ENCODE results near the gene HIVEP3. TPM values are rescaled to one million over a fixed set of nuclear protein-coding genes. Genes with fewer than 3 reads are reported as not detected.

The HIVEP3 gene
- total RNA-seq, 1 experiment from 2014 or later: 6.0 TPM

DNA sequence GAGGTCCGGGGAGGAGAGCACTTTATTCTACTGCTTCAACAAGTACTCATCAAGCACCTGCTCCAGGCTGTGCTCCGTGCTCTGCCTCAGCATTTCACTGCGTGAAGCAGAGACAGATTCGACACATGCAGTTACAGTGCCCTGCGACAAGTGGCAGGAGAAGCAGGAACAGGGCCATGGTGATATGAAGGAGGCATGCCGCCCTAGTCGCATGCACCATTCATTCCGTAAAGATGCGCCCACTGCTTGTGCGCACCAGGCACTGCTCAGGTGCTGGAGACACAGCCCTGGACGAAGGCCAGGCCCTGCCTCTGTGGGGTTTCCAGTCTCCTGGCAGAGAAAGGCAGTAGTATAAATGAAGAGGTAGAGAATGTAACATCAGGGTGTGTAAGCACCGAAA is 206.6 kb downstream of the HIVEP3 start:
- Histone ChIP-seq H3K4me1 (ENCODE audit: control insufficient read depth, insufficient read depth, low read length) (no peaks in the 10 kb centered on the region; the same call in 1 of the 2 replicates), H3K4me3 (ENCODE audit: low read depth in 2 of 2, low read length in 2 of 2) (no peak overlapping the region), H3K36me3 (ENCODE audit: control insufficient read depth, insufficient read depth, low read length) (no peaks in the 10 kb centered on the region), H3K27ac (ENCODE audit: low read length) (no peak overlapping the region), H3K27me3 (ENCODE audit: control insufficient read depth, insufficient read depth, low read length) (no peaks in the 10 kb centered on the region), H3K9me3 (ENCODE audit: control insufficient read depth, insufficient read depth, low read depth, low read length) (no peaks in the 10 kb centered on the region)
- CTCF ChIA-PET: no interaction called here
- DNase-seq (ENCODE audit: low read depth, low spot score) (no peak), ATAC-seq (no peak)
- intact Hi-C loops (cut with micrococcal nuclease; ENCODE audit: unreplicated experiment): no loop called here
- in situ Hi-C loops (cut with HindIII; ENCODE audit: low pct_unique_long_range_greater_than_20kb, low sequenced_read_pairs): no loop called here
- TF ChIP-seq SIN3A (IDR thresholded peaks at IDR 0.05; ENCODE audit: borderline replicate concordance, insufficient read depth, low read depth, low read length): no peak
- POLR2A ChIA-PET: no interaction called here
- BruUV-seq (replicated peaks): no TSS peak

DNA sequence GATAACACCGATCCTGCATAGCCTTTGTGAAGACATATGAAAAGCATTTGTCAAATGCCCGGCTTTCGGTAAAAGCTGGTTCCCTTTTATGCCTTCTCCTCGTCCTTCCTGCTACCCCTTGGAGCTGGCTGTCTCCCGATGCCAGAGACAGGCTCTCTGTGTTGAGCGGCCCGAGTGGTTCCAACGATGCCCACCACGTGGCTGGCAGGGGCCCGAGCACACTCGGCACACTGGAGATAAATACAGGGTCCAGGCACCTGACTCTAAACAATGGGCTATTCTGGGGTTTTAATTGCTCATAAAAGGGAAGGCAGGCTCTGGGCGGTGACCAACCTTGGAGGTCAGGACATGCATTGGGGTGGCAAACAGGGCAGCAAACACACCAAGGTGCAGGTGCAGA is 207.1 kb downstream of the HIVEP3 start:
- H3K27ac ChIP-seq (ENCODE audit: low read length): no peak overlapping the region
- H3K9me3 ChIP-seq (ENCODE audit: control insufficient read depth, insufficient read depth, low read depth, low read length): no peaks in the 10 kb centered on the region
- TF ChIP-seq, protein P1, sequence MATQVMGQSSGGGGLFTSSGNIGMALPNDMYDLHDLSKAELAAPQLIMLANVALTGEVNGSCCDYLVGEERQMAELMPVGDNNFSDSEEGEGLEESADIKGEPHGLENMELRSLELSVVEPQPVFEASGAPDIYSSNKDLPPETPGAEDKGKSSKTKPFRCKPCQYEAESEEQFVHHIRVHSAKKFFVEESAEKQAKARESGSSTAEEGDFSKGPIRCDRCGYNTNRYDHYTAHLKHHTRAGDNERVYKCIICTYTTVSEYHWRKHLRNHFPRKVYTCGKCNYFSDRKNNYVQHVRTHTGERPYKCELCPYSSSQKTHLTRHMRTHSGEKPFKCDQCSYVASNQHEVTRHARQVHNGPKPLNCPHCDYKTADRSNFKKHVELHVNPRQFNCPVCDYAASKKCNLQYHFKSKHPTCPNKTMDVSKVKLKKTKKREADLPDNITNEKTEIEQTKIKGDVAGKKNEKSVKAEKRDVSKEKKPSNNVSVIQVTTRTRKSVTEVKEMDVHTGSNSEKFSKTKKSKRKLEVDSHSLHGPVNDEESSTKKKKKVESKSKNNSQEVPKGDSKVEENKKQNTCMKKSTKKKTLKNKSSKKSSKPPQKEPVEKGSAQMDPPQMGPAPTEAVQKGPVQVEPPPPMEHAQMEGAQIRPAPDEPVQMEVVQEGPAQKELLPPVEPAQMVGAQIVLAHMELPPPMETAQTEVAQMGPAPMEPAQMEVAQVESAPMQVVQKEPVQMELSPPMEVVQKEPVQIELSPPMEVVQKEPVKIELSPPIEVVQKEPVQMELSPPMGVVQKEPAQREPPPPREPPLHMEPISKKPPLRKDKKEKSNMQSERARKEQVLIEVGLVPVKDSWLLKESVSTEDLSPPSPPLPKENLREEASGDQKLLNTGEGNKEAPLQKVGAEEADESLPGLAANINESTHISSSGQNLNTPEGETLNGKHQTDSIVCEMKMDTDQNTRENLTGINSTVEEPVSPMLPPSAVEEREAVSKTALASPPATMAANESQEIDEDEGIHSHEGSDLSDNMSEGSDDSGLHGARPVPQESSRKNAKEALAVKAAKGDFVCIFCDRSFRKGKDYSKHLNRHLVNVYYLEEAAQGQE (IDR thresholded peaks at IDR 0.05; ENCODE audit: insufficient read depth in 1 of 2, low read depth in 2 of 2, low read length in 1 of 2): no peak
- no peak for TF ChIP-seq SIN3A (IDR thresholded peaks at IDR 0.05; ENCODE audit: borderline replicate concordance, insufficient read depth, low read depth, low read length)
- H3K4me1 ChIP-seq (ENCODE audit: control insufficient read depth, insufficient read depth, low read length): no peaks in the 10 kb centered on the region; the same call in 1 of the 2 replicates
- in situ Hi-C loops (cut with HindIII; ENCODE audit: low pct_unique_long_range_greater_than_20kb, low sequenced_read_pairs) (no loop called here), intact Hi-C loops (cut with micrococcal nuclease; ENCODE audit: unreplicated experiment) (no loop called here)
- CTCF ChIA-PET: no interaction called here
- no TSS peak for BruUV-seq (replicated peaks)
- ATAC-seq (no peak), DNase-seq (ENCODE audit: low read depth, low spot score) (no peak)
- POLR2A ChIA-PET: no interaction called here
- no peak overlapping the region for H3K4me3 ChIP-seq (ENCODE audit: low read depth in 2 of 2, low read length in 2 of 2)
- H3K27me3 ChIP-seq (ENCODE audit: control insufficient read depth, insufficient read depth, low read length): no peaks in the 10 kb centered on the region
- no peaks in the 10 kb centered on the region for H3K36me3 ChIP-seq (ENCODE audit: control insufficient read depth, insufficient read depth, low read length)

DNA sequence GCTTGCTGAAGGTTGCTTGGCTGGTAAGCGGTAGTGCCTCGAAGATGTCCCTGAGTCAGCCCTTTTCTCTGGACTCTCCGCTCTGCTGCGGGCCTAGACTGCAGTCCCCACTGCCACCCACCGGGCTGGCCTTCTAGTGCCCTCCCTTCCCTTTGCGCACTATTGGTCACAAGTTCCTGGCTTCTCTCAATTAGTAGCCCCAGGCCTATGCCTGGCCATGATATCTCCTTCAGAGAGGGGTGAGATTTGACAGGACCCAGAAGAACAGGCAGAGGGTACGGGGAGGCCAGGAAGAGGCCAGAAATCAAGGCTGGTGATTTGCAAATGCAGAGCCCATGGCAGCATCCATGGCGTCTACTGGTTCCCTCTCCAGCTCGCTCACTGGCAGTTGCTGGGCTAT is 207.7 kb downstream of the HIVEP3 start:
- CTCF ChIA-PET: no interaction called here
- H3K27me3 ChIP-seq (ENCODE audit: control insufficient read depth, insufficient read depth, low read length): no peaks in the 10 kb centered on the region
- no peaks in the 10 kb centered on the region for H3K36me3 ChIP-seq (ENCODE audit: control insufficient read depth, insufficient read depth, low read length)
- ATAC-seq: no peak
- H3K4me1 ChIP-seq (ENCODE audit: control insufficient read depth, insufficient read depth, low read length): no peaks in the 10 kb centered on the region; the same call in 1 of the 2 replicates
- intact Hi-C loops (cut with micrococcal nuclease; ENCODE audit: unreplicated experiment) (no loop called here), in situ Hi-C loops (cut with HindIII; ENCODE audit: low pct_unique_long_range_greater_than_20kb, low sequenced_read_pairs) (no loop called here)
- TF ChIP-seq SIN3A (IDR thresholded peaks at IDR 0.05; ENCODE audit: borderline replicate concordance, insufficient read depth, low read depth, low read length): no peak
- TF ChIP-seq, protein P1 (IDR thresholded peaks at IDR 0.05; ENCODE audit: insufficient read depth in 1 of 2, low read depth in 2 of 2, low read length in 1 of 2): no peak
- no peak for TF ChIP-seq TCF7L2 (IDR thresholded peaks at IDR 0.05; ENCODE audit: low read depth, low read length)
- TF ChIP-seq, protein P2, sequence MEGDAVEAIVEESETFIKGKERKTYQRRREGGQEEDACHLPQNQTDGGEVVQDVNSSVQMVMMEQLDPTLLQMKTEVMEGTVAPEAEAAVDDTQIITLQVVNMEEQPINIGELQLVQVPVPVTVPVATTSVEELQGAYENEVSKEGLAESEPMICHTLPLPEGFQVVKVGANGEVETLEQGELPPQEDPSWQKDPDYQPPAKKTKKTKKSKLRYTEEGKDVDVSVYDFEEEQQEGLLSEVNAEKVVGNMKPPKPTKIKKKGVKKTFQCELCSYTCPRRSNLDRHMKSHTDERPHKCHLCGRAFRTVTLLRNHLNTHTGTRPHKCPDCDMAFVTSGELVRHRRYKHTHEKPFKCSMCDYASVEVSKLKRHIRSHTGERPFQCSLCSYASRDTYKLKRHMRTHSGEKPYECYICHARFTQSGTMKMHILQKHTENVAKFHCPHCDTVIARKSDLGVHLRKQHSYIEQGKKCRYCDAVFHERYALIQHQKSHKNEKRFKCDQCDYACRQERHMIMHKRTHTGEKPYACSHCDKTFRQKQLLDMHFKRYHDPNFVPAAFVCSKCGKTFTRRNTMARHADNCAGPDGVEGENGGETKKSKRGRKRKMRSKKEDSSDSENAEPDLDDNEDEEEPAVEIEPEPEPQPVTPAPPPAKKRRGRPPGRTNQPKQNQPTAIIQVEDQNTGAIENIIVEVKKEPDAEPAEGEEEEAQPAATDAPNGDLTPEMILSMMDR (IDR thresholded peaks at IDR 0.05): no peak
- no peak for TF ChIP-seq POLR2AphosphoS5 (IDR thresholded peaks at IDR 0.05; ENCODE audit: low read depth, low read length)
- no peak overlapping the region for H3K27ac ChIP-seq (ENCODE audit: low read length)
- H3K9me3 ChIP-seq (ENCODE audit: control insufficient read depth, insufficient read depth, low read depth, low read length): no peaks in the 10 kb centered on the region
- no peak overlapping the region for H3K4me3 ChIP-seq (ENCODE audit: low read depth in 2 of 2, low read length in 2 of 2)
- POLR2A ChIA-PET: no interaction called here
- no TSS peak for BruUV-seq (replicated peaks)
- DNase-seq (ENCODE audit: low read depth, low spot score): no peak

Measured in Panc1 (cell line).